ENCODE results near the gene USP3.
A peak's percentile ranks its signal among the peaks of the same experiment; 100 is the strongest.

GRCh38 chr15:63473999-63474809 lies 30.2 kb upstream of the USP3 start:
- TF ChIP-seq, protein P1, sequence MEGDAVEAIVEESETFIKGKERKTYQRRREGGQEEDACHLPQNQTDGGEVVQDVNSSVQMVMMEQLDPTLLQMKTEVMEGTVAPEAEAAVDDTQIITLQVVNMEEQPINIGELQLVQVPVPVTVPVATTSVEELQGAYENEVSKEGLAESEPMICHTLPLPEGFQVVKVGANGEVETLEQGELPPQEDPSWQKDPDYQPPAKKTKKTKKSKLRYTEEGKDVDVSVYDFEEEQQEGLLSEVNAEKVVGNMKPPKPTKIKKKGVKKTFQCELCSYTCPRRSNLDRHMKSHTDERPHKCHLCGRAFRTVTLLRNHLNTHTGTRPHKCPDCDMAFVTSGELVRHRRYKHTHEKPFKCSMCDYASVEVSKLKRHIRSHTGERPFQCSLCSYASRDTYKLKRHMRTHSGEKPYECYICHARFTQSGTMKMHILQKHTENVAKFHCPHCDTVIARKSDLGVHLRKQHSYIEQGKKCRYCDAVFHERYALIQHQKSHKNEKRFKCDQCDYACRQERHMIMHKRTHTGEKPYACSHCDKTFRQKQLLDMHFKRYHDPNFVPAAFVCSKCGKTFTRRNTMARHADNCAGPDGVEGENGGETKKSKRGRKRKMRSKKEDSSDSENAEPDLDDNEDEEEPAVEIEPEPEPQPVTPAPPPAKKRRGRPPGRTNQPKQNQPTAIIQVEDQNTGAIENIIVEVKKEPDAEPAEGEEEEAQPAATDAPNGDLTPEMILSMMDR (IDR thresholded peaks at IDR 0.05), result no peak
- TF ChIP-seq POLR2A (IDR thresholded peaks at IDR 0.05), result peak in 1 of 3 donors; percentile 16

Measured in body of pancreas (tissue), 4 donors.